HepG2 (cell line): ENCODE data around the gene CA6. TPM values are rescaled to one million over a fixed set of nuclear protein-coding genes. Genes with fewer than 3 reads are reported as not detected.

Experiments used
- CAMTA2 ChIP-seq: sonication (generic); formaldehyde crosslinking; IDR thresholded peaks from 2 replicates; pipeline ENCODE4 v1.4.0; 2020; ENCODE audit warnings: mild to moderate bottlenecking, missing genetic modification reagents, borderline replicate concordance
- CCAR2 ChIP-seq: fragments of 200-400 bp; formaldehyde crosslinking; optimal IDR thresholded peaks from 2 replicates; pipeline ENCODE3; 2018; ENCODE audit warnings: low read depth, mild to moderate bottlenecking, low read length, moderate library complexity
- ELF4 ChIP-seq: sonication (generic); formaldehyde crosslinking; IDR thresholded peaks from 2 replicates; pipeline ENCODE4 v1.5.0; 2020; ENCODE audit warnings: missing genetic modification reagents, mild to moderate bottlenecking, moderate library complexity, borderline replicate concordance
- HBP1 ChIP-seq: IDR thresholded peaks from 2 replicates; pipeline ENCODE4 v1.6.1; 2016; ENCODE audit warnings: low read depth, control low read depth
- KDM4B ChIP-seq: sonication (generic); formaldehyde crosslinking; IDR thresholded peaks from 2 replicates; pipeline ENCODE4 v1.4.0; 2020; ENCODE audit warnings: missing genetic modification reagents
- MBD4 ChIP-seq: IDR thresholded peaks from 2 replicates; pipeline ENCODE4 v1.6.1; 2012; ENCODE audit warnings: low read length, inconsistent platforms, borderline replicate concordance
- MTERF4 ChIP-seq: sonication (generic); formaldehyde crosslinking; IDR thresholded peaks from 2 replicates; pipeline ENCODE4 v1.8.0; 2023; ENCODE audit warnings: mild to moderate bottlenecking, missing genetic modification reagents
- NR2F1 ChIP-seq, 2 experiments: fragments of 450-650 bp in 1 of 2; formaldehyde crosslinking in 1 of 2; IDR thresholded peaks; 2 replicates each; pipeline versions ENCODE4 v1.5.0 to v1.6.1; 2016 to 2020; ENCODE audit warnings: mild to moderate bottlenecking in 1 of 2, missing compliant biosample characterization in 1 of 2, missing genetic modification reagents in 1 of 2, moderate library complexity in 1 of 2
- POGZ ChIP-seq: sonication (generic); formaldehyde crosslinking; IDR thresholded peaks from 2 replicates; pipeline ENCODE4 v1.4.0; 2020; ENCODE audit warnings: mild to moderate bottlenecking, missing genetic modification reagents
- RNF219 ChIP-seq: sonication (generic); formaldehyde crosslinking; IDR thresholded peaks from 2 replicates; pipeline ENCODE4 v1.5.0; 2020; ENCODE audit warnings: mild to moderate bottlenecking, missing genetic modification reagents
- STAT6 ChIP-seq: sonication (generic); formaldehyde crosslinking; IDR thresholded peaks from 2 replicates; pipeline ENCODE4 v1.4.0; 2020; ENCODE audit warnings: missing genetic modification reagents, mild to moderate bottlenecking, borderline replicate concordance
- TFE3 ChIP-seq: IDR thresholded peaks from 2 replicates; pipeline ENCODE4 v1.6.1; 2016
- ZBTB34 ChIP-seq: sonication (generic); formaldehyde crosslinking; IDR thresholded peaks from 2 replicates; pipeline ENCODE4 v1.8.0; 2022; ENCODE audit warnings: mild to moderate bottlenecking, missing genetic modification reagents
- ZBTB38 ChIP-seq: sonication (generic); formaldehyde crosslinking; IDR thresholded peaks from 2 replicates; pipeline ENCODE4 v1.5.1; 2020; ENCODE audit warnings: mild to moderate bottlenecking, missing genetic modification reagents
- ZFP37 ChIP-seq: sonication (generic); formaldehyde crosslinking; IDR thresholded peaks from 2 replicates; pipeline ENCODE4 v1.4.0; 2020; ENCODE audit warnings: missing genetic modification reagents, borderline replicate concordance
- ZFP41 ChIP-seq: sonication (generic); formaldehyde crosslinking; IDR thresholded peaks from 2 replicates; pipeline ENCODE4 v1.4.0; 2020; ENCODE audit warnings: mild to moderate bottlenecking, missing genetic modification reagents, borderline replicate concordance
- ZMYM2 ChIP-seq: sonication (generic); formaldehyde crosslinking; IDR thresholded peaks from 2 replicates; pipeline ENCODE4 v1.8.0; 2022; ENCODE audit warnings: mild to moderate bottlenecking, missing genetic modification reagents
- ZNF136 ChIP-seq: sonication (generic); formaldehyde crosslinking; IDR thresholded peaks from 2 replicates; pipeline ENCODE4 v1.8.1; 2022; ENCODE audit warnings: low read depth, mild to moderate bottlenecking, moderate library complexity, missing genetic modification reagents
- ZSCAN12 ChIP-seq: sonication (generic); formaldehyde crosslinking; IDR thresholded peaks from 2 replicates; pipeline ENCODE4 v1.9.0; 2021; ENCODE audit warnings: mild to moderate bottlenecking, missing genetic modification reagents
- polyA plus RNA-seq, 8 experiments: library from polyadenylated mRNA; depleted of rRNA in 3 of 8; stranded (reverse) in 7 of 8; unstranded in 1 of 8; fragments of >200 nt; fragmentation: Illumina TruSeq in 4 of 8; extraction: Trizol in 4 of 8; gene quantifications; 2 replicates each; pipeline versions ENCODE4 v1.2.1 to v1.2.3, GENCODE V29; 2011 to 2016; ENCODE audit warnings: low read depth in 4 of 8, missing spikeins in 1 of 8, mixed read lengths in 1 of 8; ENCODE audit not compliant: insufficient read depth in 1 of 8
- total RNA-seq, 5 experiments: library from RNA; depleted of rRNA; stranded (reverse); fragments of >200 nt; fragmentation: Illumina TruSeq; extraction: Trizol; gene quantifications; 2 replicates each; pipeline ENCODE4 v1.2.3, GENCODE V29; 2016; ENCODE audit warnings: low read depth in 1 of 5

CA6 gene
- total and polyA plus RNA-seq, 2 of the 13 experiments (the other 11 are each of a cell fraction or from before 2014, with no cell fraction given) = not detected

GRCh38 chr1:8913457-8913856 is 32.2 kb upstream of the CA6 start (continued):
- TF ChIP-seq NR2F1 (CRISPR knock-in tag; IDR thresholded peaks at IDR 0.05) = no peak; a peak in 1 of 4 replicates
- peak; percentile 90 for TF ChIP-seq ZSCAN12
- TF ChIP-seq ZBTB38 = 0 out of 2 replicates have a peak, but pooled peaks have one; percentile 70
- TF ChIP-seq ZMYM2 (CRISPR knock-in tag) = peak; percentile 69; the same call in 1 of the 2 replicates
- TF ChIP-seq CAMTA2 (CRISPR knock-in tag) = no peak
- no peak for TF ChIP-seq STAT6 (CRISPR knock-in tag)
- no peak for TF ChIP-seq MTERF4 (CRISPR knock-in tag)
- TF ChIP-seq ZBTB34 = 0 out of 2 replicates have a peak, but pooled peaks have one; percentile 55
- TF ChIP-seq MBD4 = no peak
- TF ChIP-seq KDM4B (CRISPR knock-in tag) = no peak
- peak; percentile 85 for TF ChIP-seq TFE3 (CRISPR knock-in tag)
- 0 out of 2 replicates have a peak, but pooled peaks have one; percentile 23 for TF ChIP-seq POGZ
- TF ChIP-seq ZFP37 = peak; percentile 96
- no peak for TF ChIP-seq CCAR2
- TF ChIP-seq ZFP41 (CRISPR knock-in tag) = peak; percentile 77; the same call in 1 of the 2 replicates
- TF ChIP-seq RNF219 = no peak
- TF ChIP-seq HBP1 (CRISPR knock-in tag) = peak; percentile 87
- no peak for TF ChIP-seq ELF4
- peak; percentile 34; the same call in 1 of the 2 replicates for TF ChIP-seq ZNF136 (CRISPR knock-in tag)
